Measurements from ENCODE around the gene RAB11FIP5.

DNA sequence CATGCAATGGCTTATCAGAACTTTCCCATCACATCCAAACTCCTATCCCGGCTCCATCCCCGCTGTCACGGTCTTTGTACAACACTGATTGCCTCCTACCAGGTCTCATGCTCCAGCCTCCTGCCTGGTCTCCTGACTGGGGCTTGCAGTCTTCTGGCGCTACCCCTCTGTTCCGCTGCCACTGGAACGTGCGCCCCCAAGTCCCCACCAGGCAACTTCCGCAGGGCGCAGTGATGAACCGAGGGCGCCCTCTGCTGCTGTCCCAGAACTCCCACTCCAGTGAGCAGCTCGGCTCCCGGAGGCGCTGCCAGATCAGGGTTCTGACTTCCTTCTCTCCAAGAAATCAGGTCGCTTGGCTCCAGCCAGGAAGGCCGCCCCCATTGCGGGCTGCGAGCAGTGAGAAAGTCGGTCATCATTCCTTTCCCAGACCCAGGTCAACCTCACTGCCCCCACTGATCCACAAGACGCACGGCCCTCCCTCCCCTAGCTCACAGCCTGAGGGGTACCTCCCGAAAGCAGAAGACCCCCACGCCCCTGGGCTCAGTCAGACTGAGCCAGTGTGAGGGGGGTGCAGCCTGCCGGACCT, 43.9 kb upstream of the RAB11FIP5 start:
- TF ChIP-seq, protein P1, sequence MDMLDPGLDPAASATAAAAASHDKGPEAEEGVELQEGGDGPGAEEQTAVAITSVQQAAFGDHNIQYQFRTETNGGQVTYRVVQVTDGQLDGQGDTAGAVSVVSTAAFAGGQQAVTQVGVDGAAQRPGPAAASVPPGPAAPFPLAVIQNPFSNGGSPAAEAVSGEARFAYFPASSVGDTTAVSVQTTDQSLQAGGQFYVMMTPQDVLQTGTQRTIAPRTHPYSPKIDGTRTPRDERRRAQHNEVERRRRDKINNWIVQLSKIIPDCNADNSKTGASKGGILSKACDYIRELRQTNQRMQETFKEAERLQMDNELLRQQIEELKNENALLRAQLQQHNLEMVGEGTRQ (CRISPR knock-in tag; IDR thresholded peaks at IDR 0.05), result no peak
- no peak for TF ChIP-seq ZNF507 (tag; conservative IDR thresholded peaks at IDR 0.05)
- TF ChIP-seq, protein P2, sequence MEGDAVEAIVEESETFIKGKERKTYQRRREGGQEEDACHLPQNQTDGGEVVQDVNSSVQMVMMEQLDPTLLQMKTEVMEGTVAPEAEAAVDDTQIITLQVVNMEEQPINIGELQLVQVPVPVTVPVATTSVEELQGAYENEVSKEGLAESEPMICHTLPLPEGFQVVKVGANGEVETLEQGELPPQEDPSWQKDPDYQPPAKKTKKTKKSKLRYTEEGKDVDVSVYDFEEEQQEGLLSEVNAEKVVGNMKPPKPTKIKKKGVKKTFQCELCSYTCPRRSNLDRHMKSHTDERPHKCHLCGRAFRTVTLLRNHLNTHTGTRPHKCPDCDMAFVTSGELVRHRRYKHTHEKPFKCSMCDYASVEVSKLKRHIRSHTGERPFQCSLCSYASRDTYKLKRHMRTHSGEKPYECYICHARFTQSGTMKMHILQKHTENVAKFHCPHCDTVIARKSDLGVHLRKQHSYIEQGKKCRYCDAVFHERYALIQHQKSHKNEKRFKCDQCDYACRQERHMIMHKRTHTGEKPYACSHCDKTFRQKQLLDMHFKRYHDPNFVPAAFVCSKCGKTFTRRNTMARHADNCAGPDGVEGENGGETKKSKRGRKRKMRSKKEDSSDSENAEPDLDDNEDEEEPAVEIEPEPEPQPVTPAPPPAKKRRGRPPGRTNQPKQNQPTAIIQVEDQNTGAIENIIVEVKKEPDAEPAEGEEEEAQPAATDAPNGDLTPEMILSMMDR (IDR thresholded peaks at IDR 0.05 in 2 of 3, conservative IDR thresholded peaks at IDR 0.05 in 1 of 3; ENCODE audit: insufficient read depth in 2 of 3, low read depth in 1 of 3, low read length in 3 of 3), result peak; percentile 70 to 95 (median 85); a peak in 5 of 6 replicates
- no peak for TF ChIP-seq NCOA2 (IDR thresholded peaks at IDR 0.05; ENCODE audit: partially characterized antibody in 2 of 2)
- no peak for TF ChIP-seq CEBPB (tag; IDR thresholded peaks at IDR 0.05)
- TF ChIP-seq CREM (IDR thresholded peaks at IDR 0.05; ENCODE audit: low read depth), result 0 out of 2 replicates have a peak, but pooled peaks have one; percentile 8
- TF ChIP-seq POLR2A (conservative IDR thresholded peaks at IDR 0.05), result no peak
- no peak for TF ChIP-seq EP300 (IDR thresholded peaks at IDR 0.05; ENCODE audit: low read length)
- TF ChIP-seq RBBP5 (IDR thresholded peaks at IDR 0.05; ENCODE audit: borderline replicate concordance, insufficient read depth, low read length, poor library complexity, severe bottlenecking), result no peak
- TF ChIP-seq, protein P3, sequence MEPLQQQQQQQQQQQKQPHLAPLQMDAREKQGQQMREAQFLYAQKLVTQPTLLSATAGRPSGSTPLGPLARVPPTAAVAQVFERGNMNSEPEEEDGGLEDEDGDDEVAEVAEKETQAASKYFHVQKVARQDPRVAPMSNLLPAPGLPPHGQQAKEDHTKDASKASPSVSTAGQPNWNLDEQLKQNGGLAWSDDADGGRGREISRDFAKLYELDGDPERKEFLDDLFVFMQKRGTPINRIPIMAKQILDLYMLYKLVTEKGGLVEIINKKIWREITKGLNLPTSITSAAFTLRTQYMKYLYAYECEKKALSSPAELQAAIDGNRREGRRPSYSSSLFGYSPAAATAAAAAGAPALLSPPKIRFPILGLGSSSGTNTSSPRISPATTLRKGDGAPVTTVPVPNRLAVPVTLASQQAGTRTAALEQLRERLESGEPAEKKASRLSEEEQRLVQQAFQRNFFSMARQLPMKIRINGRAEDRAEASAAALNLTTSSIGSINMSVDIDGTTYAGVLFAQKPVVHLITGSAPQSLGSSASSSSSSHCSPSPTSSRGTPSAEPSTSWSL (CRISPR knock-in tag; IDR thresholded peaks at IDR 0.05; ENCODE audit: borderline replicate concordance), result no peak
- TF ChIP-seq NCOA1 (IDR thresholded peaks at IDR 0.05; ENCODE audit: low read depth), result no peak
- TF ChIP-seq, protein P4, sequence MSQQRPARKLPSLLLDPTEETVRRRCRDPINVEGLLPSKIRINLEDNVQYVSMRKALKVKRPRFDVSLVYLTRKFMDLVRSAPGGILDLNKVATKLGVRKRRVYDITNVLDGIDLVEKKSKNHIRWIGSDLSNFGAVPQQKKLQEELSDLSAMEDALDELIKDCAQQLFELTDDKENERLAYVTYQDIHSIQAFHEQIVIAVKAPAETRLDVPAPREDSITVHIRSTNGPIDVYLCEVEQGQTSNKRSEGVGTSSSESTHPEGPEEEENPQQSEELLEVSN (IDR thresholded peaks at IDR 0.05; ENCODE audit: borderline replicate concordance in 1 of 2, extremely low read depth in 1 of 2, insufficient read depth in 1 of 2, insufficient read length in 1 of 2, low read depth in 1 of 2, low read length in 1 of 2, poor library complexity in 1 of 2, severe bottlenecking in 1 of 2), result no peak
- no peak for TF ChIP-seq U2AF2 (optimal IDR thresholded peaks at IDR 0.05; ENCODE audit: low read depth, low read length)
